ENCODE data around the gene SLC25A44.
"Not testable (repeated sequence)": the region's sequence is repeated elsewhere in the genome, so short reads cannot be mapped to it uniquely, and the experiment has no call there.

Gene SLC25A44

DNA sequence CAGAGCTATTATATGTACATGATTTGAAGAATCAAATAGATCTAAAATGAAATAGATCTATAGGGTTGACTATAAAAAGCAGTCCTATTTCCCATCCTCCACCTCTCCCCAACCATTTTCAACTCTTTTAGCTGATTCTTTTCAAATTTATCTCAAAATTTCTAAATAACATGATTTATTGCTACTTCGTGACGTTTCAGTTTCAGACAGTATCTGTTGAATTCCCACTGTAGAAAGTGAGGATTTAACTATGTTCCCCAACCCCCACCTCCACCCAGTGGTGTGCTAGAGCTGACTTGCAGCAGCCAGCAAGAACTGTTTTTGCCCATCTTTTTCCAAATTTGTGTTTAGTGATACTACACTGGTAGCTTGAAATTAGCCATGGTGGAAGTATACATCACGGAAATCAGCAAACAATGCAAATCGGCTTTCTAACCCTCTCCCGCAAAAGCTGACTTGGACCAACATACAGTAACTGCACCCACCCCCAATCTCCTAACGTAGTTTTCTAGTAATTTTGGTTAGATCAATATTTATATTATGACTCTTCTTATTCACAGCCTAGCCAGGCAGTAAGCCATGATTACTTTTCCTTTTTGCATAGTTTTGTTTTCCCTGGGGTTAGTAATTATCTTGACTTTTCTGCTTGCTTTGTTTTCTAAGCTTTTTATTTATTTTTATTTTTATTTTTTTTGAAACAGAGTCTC, 29.6 kb upstream of the SLC25A44 start:
- no peak for DNase-seq

- no peak for DNase-seq
These were observed 28.8 kb upstream of the SLC25A44 start for GRCh38 chr1:156165083-156165482.

- DNase-seq = no peak
These were observed 26.4 kb upstream of the SLC25A44 start for GRCh38 chr1:156167536-156167935.

DNA sequence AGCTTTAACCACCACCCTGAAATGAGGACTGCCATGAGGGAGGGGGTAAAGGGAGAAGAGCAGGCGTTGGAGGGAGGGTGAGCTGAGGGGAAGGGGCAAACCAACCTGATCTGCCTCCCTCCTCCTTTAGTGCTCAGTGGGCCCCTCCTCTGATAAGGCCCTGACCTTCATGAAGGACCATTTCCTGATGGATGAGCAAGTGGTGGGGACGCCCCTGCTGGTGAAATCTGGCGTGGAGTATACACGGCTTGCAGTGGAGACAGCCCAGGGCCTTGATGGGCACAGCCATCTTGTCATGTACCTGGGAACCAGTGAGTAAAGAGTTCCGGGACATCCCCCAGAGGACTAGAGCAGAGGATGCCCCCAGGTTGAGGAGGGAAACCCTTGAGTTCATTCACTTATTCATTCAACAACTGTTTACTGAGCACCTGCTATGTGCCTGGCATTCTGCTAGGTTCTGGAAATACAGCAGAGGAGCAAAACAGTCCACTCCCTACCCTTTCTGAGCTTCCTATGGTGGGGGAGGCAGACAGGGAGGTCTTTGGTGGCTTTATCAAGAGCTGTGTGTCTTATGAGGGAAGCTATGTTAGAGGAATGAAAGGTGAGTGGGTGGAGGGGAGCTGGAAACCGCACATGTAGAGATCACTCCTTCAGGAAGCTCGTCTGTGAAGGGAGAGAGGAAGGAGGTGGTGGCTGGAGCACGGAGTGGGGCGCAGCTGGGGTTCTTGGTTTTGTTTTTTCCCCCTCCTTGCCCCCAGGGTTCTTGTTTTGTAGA, 21.0 kb upstream of the SLC25A44 start:
- DNase-seq = no peak

GRCh38 chr1:156176610-156177210, 17.2 kb upstream of the SLC25A44 start:
- DNase-seq = no peak

DNA sequence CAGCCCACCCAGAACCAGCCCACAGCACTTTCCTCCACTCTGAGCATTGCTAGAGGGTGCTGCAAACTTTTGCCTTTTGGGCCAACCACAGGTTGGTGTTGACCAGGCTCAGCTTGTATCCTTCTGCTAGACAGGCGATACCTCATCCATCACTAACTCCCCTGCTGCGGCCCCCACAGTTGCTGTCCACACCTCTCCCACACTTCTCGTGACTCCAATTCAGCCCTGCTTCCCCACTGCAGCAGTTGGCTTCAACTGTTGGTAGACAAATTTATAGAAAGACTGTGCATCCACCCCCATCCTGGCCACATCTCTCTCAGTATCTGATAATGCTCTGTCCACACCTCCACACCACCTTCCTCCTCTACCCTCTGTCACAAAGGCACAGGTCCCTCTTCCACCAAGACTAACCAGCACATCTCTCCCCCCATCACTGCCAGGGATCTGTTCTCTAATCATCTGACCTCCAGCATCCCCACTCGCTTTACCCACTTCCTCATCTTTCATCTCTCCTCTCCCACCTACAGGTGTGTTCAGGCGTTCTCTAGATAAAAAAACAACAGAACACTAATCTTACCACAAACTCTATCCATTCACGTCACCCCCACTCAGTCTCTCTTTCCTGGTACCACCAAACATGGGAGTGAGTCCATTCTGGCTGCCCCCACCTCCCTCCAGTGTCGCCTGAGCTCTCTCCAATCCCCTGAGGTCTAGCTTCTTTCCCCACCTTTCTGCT, 15.8 kb upstream of the SLC25A44 start:
- DNase-seq = no peak

DNA sequence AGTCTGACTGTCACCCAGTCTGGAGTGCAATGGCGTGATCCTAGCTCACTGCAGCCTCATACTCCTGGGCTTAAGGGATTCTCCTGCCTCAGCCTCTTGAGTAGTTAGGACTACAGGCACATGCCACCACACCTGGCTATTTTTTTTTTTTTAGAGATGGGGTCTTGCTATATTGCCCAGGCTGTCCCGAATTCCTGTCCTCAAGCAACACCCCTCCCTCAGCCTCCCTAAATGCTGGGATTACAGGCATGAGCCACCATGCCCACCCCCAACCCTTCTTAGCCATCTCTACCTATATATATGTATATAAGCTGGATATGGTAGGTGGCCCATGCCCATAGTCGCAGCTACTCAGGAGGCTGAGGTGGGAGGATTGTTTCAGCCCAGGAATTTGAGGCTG, 13.4 kb upstream of the SLC25A44 start:
- DNase-seq = no peak

DNA sequence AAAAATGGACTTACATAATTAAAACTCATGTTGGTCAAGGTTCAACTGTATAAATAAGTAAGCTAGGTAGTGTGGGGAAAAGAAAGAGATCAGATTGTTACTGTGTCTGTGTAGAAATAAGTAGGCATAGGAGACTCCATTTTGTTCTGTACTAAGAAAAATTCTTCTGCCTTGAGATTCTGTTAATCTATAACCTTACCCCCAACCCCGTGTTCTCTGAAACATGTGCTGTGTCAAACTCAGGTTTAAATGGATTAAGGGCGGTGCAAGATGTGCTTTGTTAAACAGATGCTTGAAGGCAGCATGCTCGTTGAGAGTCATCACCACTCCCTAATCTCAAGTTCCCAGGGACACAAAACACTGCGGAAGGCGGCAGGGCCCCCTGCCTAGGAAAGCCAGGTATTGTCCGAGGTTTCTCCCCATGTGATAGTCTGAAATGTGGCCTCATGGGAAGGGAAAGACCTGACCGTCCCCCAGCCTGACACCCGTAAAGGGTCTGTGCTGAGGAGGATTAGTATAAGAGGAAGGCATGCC, 12.4 kb upstream of the SLC25A44 start:
- DNase-seq = not testable (repeated sequence)

DNA sequence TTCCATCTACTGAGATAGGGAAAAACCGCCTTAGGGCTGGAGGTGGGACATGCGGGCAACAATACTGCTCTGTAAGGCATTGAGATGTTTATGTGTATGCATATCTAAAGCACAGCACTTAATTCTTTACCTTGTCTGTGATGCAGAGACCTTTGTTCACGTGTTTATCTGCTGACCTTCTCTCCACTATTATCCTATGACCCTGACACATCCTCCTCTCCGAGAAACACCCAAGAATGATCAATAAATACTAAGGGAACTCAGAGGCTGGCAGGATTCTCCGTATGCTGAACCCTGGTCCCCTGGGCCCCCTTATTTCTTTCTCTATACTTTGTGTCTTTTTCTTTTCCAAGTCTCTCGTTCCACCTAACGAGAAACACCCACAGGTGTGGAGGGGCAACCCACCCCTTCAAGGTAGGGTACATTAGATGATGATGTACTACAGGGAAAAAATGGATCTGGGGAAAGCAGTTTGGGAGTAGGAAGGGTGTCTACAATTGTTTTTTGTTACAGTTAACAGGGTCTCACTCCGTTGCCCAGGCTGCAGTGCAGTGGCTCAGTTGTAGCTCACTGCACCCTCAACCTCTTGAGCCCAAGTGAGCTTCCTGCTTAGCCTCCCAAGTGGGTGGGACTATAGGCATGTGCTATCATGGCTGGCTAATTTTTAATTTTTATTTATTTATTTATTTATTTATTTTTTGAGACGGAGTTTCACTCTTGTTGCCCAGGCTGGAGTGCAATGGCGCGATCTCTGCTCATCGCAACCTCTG, 11.7 kb upstream of the SLC25A44 start:
- not testable (repeated sequence) for DNase-seq

DNA sequence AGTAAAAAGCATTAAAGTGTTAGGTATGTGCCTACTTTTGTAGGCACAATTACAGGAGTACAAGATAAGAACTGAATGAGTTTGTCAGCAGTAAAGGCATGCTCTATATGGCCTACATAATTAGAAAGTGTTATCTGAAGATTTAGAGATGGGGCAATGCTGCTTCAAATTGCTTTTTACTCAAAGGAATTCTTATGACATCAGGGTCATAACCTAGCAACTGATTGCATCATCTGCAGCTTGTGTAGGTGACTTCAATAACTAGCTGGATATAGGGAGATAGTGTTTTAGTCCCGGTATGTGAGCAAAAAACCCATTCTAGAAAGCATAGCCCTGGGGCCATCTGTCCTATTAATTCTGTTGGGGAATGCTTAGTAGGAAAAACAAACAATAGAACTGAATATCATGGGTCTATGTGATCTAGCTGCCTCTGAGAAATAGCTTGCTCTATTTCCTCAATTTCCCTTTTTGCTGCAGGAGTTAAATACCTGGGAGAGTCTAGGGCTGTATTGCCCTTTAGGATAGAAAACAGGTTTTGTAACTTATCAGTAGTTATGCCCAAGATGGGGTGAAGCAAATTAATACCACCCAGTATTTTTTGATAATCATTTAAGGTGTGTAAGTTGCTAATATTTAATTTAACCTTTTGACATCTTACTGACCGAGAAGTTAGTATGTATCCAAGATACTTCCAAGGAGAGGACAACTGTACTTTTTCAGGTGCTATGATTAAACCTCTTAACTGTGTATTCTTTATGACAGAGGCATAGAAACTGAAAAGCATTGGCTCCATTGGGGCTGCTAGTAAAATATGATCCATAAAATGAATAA, 7.3 kb upstream of the SLC25A44 start:
- not testable (repeated sequence) for DNase-seq

DNA sequence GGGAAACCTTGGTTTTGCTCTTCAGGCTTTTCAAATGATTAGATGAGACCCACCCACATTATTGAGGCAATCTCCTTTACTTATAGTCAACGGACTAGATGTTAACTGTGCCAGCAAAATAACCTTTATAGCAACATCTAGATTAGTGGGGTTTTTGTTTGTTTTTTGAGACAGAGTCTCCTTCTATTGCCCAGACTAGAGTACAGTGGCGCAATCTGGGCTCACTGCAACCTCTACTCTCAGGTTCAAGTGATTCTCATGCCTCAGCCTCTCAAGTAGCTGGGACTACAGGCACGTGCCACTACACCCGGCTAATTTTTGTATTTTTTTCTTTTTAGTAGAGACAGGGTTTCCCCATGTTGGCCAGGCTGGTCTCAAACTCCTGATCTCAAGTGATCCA, 3.6 kb upstream of the SLC25A44 start:
- DNase-seq = not testable (repeated sequence)

DNA sequence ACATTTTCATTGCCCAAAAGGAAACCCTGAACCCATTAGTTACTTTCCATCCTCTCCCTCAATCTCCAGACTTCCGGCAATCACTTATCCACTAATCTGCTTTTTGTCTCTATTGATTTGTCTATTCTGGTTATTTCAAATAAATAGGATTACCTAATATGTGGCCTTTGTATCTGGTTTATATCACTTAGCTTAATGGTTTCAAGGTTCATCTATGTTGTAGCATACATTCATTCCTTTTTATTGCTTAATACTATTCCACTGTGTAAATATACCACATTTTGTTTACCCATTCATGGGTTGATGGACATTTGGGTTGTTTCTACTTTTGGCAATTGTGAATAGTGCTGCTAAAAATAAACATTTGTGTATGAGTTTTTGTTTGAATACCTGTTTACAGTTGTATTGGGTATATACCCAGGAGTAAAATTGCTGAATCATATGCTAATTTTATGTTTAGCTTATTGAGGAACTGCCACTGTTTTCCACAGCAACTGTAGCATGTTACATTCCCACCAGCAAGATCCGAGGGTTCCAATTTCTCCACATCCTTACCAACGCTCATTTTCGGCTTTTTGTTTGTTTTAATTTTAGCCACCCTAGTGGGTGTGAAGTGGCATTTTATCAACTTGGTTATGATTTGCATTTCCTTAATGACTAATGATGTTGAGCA, 2.5 kb upstream of the SLC25A44 start:
- DNase-seq = no peak

DNA sequence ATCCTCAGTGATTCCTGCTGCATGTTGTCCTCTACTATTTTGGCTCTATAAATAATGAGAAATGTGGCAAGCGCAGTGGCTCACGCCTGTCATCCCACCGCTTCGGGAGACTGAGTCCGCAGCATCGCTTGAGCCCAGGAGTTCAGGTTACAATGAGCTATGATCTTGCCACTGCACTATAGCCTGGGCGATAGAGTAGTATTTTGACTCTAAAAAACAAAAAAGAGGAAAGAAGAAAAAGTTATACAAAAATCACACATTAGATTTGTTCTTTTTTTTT, 756 bp upstream of the SLC25A44 start:
- no peak for DNase-seq

DNA sequence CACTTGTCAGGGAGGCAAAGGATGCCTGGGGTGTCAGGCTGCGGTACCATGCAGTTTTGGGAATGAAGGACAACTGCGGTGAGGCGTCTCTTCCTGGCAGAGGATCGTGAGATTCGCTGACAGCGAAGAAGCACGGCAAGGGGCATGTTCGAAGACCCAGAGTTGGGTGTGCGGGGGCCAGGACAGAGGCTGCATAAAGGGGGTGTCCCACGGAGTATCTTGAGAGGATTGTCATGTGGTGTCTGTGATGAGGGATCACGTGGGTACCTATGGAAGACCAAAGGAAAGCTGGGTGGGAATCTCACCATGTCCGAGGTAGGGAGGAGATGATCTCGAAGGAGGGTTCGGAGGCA, 372 bp downstream of the SLC25A44 start:
- no peak for DNase-seq

GRCh38 chr1:156195853-156196252, 1.9 kb downstream of the SLC25A44 start:
- no peak for DNase-seq

DNA sequence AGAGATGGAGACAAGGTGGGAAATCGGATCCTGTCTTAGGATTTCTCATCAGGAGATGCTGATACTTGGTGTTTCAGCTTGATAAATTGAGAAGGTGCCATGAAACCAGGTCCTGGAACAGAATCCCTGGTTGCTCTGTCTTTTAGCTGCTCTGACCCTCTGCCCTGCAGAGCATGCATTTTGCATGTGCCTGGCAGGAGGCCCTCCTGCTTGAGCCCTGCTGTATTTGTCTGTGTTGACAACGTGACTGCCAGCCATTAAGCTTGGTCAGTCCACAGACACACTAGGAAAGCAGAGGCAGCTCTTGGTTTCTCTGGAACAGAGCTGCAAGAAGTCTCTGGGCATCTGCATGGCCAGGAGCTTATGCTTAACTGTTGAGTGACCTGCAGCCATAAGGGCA, 2.5 kb downstream of the SLC25A44 start:
- DNase-seq = no peak

GRCh38 chr1:156198831-156199349, 5.0 kb downstream of the SLC25A44 start:
- DNase-seq = no peak

GRCh38 chr1:156200044-156200443, 6.1 kb downstream of the SLC25A44 start:
- DNase-seq = no peak

GRCh38 chr1:156203331-156203730, 9.4 kb downstream of the SLC25A44 start:
- no peak for DNase-seq

- DNase-seq = no peak
These were observed 10.8 kb downstream of the SLC25A44 start for GRCh38 chr1:156204686-156205085.

DNA sequence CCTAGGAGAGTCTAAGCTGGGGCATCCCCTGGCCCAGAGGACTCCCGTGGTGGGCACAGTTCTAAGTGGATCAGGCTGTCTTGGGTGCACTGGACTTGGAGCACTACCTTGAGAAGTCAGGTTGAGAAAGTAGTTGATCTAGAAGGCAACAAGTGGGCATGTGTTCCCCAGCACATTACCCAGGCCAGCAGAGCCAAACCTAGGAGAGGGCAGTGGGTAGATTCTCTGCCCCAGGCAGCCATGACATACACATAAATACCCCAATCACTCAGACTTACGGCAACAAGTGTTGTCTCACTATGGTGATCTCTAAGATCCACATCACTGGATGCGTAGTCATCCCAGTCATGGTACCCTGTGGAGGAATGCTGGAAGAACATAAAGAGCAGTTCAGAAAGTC, 17.3 kb downstream of the SLC25A44 start:
- no peak for DNase-seq
